HCT116 (cell line): Measurements from ENCODE around the gene MXRA7. TPM values are rescaled to one million over a fixed set of nuclear protein-coding genes. Genes with fewer than 3 reads are reported as not detected.

Experiments
- ATAC-seq: fragments of 200-7000 bp; cut with Tn5 transposase; 2 replicates; pipeline ENCODE4 v1.9.1; 2020; ENCODE audit warnings: mild to moderate bottlenecking, moderate library complexity
- BruUV-seq: library from RNA; stranded (reverse); fragments of 400-500 nt; replicated peaks from 2 replicates; lab custom pipeline; 2021; lab: Mats Ljungman, UMichigan
- CTCF ChIA-PET: fragments of 300-600 bp; sonication (Branson Sonifier 250); formaldehyde crosslinking; loops from one replicate; lab custom pipeline; 2021; ENCODE audit warnings: antibody characterized with exemption; lab: Charles Lee
- POLR2A ChIA-PET: fragments of 300-600, 350-600 bp; sonication (Branson Sonifier 250); formaldehyde crosslinking; loops from one replicate; lab custom pipeline; 2021; ENCODE audit warnings: antibody characterized with exemption; lab: Charles Lee
- RAD21 ChIA-PET, 2 experiments: fragments of 300-600 bp; sonication (Branson Sonifier 250); formaldehyde crosslinking; loops; one replicate each; lab custom pipeline; 2023; ENCODE audit warnings: low total read pairs in 2 of 2; ENCODE audit not compliant: uncharacterized antibody in 2 of 2, unreplicated experiment in 2 of 2, low non-redundant PET in 1 of 2; lab: Charles Lee
- DNase-seq: peaks from one replicate; pipeline ENCODE4 v3.0.0-alpha.2; 2010; ENCODE audit warnings: low read depth, low spot score
- H2AFZ ChIP-seq: fragments of 200-600 bp; shearing (Covaris generic), sonication (generic); 2 replicates; pipeline ENCODE4 v1.6.1; 2017; ENCODE audit warnings: low read depth, mixed run types, mixed read lengths, antibody characterized with exemption, low read length; ENCODE audit not compliant: poor library complexity, severe bottlenecking
- H3K27ac ChIP-seq: 2 replicates; pipeline ENCODE4 v1.5.1; 2012; ENCODE audit warnings: low read depth, low read length
- H3K27me3 ChIP-seq: fragments of 200-600 bp; sonication (generic); 2 replicates; pipeline ENCODE4 v1.6.1; 2016; ENCODE audit warnings: mixed run types, low read length, mixed read lengths; ENCODE audit not compliant: insufficient read depth
- H3K36me3 ChIP-seq, 2 experiments: fragments of 200-500 bp in 1 of 2; fragments of 200-600 bp in 1 of 2; sonication (Bioruptor generic) in 1 of 2; sonication (generic) in 1 of 2; 2 replicates each; pipeline versions ENCODE4 v1.5.1 to v1.6.1; 2014 to 2016; ENCODE audit warnings: low read length in 2 of 2, inconsistent platforms in 1 of 2, mixed read lengths in 1 of 2, mixed run types in 1 of 2; ENCODE audit not compliant: insufficient read depth in 2 of 2, control insufficient read depth in 1 of 2
- H3K4me1 ChIP-seq, 2 experiments: fragments of 200-600 bp in 1 of 2; sonication (generic) in 1 of 2; 2 replicates each; pipeline versions ENCODE4 v1.5.1 to v1.6.1; 2012 to 2017; ENCODE audit warnings: low read length in 2 of 2, inconsistent platforms in 1 of 2, mild to moderate bottlenecking in 1 of 2, mixed read lengths in 1 of 2, mixed run types in 1 of 2, moderate library complexity in 1 of 2; ENCODE audit not compliant: insufficient read depth in 2 of 2, control insufficient read depth in 1 of 2
- H3K4me2 ChIP-seq: fragments of 200-600 bp; sonication (generic); 2 replicates; pipeline ENCODE4 v1.6.1; 2017; ENCODE audit warnings: mixed run types, low read length, mixed read lengths
- H3K4me3 ChIP-seq, 2 experiments: fragments of 200-600 bp in 1 of 2; sonication (generic) in 1 of 2; replicated peaks in 1 of 2; 2 replicates each; pipeline ENCODE4 v1.5.1; 2011 to 2016; ENCODE audit warnings: low read length in 2 of 2, control low read depth in 1 of 2, low read depth in 1 of 2, mild to moderate bottlenecking in 1 of 2, mixed read lengths in 1 of 2, mixed run types in 1 of 2
- H3K79me2 ChIP-seq: fragments of 200-600 bp; sonication (generic); 2 replicates; pipeline ENCODE4 v1.6.1; 2017; ENCODE audit warnings: mild to moderate bottlenecking, mixed run types, low read length, moderate library complexity, mixed read lengths; ENCODE audit not compliant: insufficient read depth
- H3K9ac ChIP-seq: fragments of 200-600 bp; sonication (generic); 2 replicates; pipeline ENCODE4 v1.6.1; 2016; ENCODE audit warnings: low read length, mixed read lengths
- H3K9me2 ChIP-seq: fragments of 200-600 bp; sonication (generic), shearing (Covaris generic); 2 replicates; pipeline ENCODE4 v1.6.1; 2017; ENCODE audit warnings: mixed run types, mild to moderate bottlenecking, moderate library complexity; ENCODE audit not compliant: insufficient read depth
- H3K9me3 ChIP-seq, 2 experiments: fragments of 200-500 bp in 1 of 2; fragments of 200-600 bp in 1 of 2; sonication (Bioruptor generic) in 1 of 2; sonication (generic) in 1 of 2; 2 replicates each; pipeline ENCODE4 v1.6.1; 2014 to 2017; ENCODE audit warnings: low read length in 2 of 2, mixed read lengths in 2 of 2, inconsistent platforms in 1 of 2, low read depth in 1 of 2, mild to moderate bottlenecking in 1 of 2, mixed run types in 1 of 2, moderate library complexity in 1 of 2; ENCODE audit not compliant: control insufficient read depth in 1 of 2, insufficient read depth in 1 of 2
- H4K20me1 ChIP-seq: fragments of 200-600 bp; sonication (generic), shearing (Covaris generic); 2 replicates; pipeline ENCODE4 v1.6.1; 2017; ENCODE audit warnings: mixed run types, mild to moderate bottlenecking, moderate library complexity; ENCODE audit not compliant: insufficient read depth
- CEBPB ChIP-seq: IDR thresholded peaks from 2 replicates; pipeline ENCODE4 v1.6.1; 2012; ENCODE audit warnings: low read depth
- EGR1 ChIP-seq: IDR thresholded peaks from 2 replicates; pipeline ENCODE4 v1.6.1; 2012; ENCODE audit warnings: low read depth
- EZH2 ChIP-seq: fragments of 200-600 bp; sonication (generic); IDR thresholded peaks from 2 replicates; pipeline ENCODE4 v1.6.1; 2017; ENCODE audit warnings: antibody characterized with exemption, mixed run types
- EZH2phosphoT487 ChIP-seq: fragments of 200-600 bp; IDR thresholded peaks from 2 replicates; pipeline ENCODE4 v1.6.1; 2018; ENCODE audit warnings: antibody characterized with exemption, borderline replicate concordance
- FOSL1 ChIP-seq: IDR thresholded peaks from 2 replicates; pipeline ENCODE4 v1.6.1; 2012; ENCODE audit warnings: low read depth
- JUND ChIP-seq: IDR thresholded peaks from 2 replicates; pipeline ENCODE4 v1.6.1; 2012
- POLR2A ChIP-seq: IDR thresholded peaks from 2 replicates; pipeline ENCODE4 v1.7.0; 2011; ENCODE audit warnings: borderline replicate concordance; ENCODE audit not compliant: insufficient read depth, insufficient read length; ENCODE audit errors: extremely low read depth
- POLR2AphosphoS5 ChIP-seq: IDR thresholded peaks from 2 replicates; pipeline ENCODE4 v1.6.1; 2011; ENCODE audit warnings: mild to moderate bottlenecking, low read depth, low read length, moderate library complexity
- RAD21 ChIP-seq: IDR thresholded peaks from 2 replicates; pipeline ENCODE4 v1.6.1; 2012; ENCODE audit warnings: low read depth, mild to moderate bottlenecking
- SIN3A ChIP-seq: IDR thresholded peaks from 2 replicates; pipeline ENCODE4 v1.6.1; 2012; ENCODE audit warnings: low read depth
- SP1 ChIP-seq: IDR thresholded peaks from 2 replicates; pipeline ENCODE4 v1.6.1; 2012; ENCODE audit warnings: low read depth
- SRF ChIP-seq: IDR thresholded peaks from 2 replicates; pipeline ENCODE4 v1.6.1; 2012; ENCODE audit warnings: low read depth
- TCF7L2 ChIP-seq: IDR thresholded peaks from 2 replicates; pipeline ENCODE4 v1.7.0; 2011; ENCODE audit warnings: borderline replicate concordance, inconsistent platforms; ENCODE audit not compliant: insufficient read depth, insufficient read length; ENCODE audit errors: extremely low read depth
- YY1 ChIP-seq: IDR thresholded peaks from 2 replicates; pipeline ENCODE4 v1.6.1; 2011; ENCODE audit warnings: low read length, low read depth, moderate library complexity, mild to moderate bottlenecking; ENCODE audit not compliant: insufficient replicate concordance; ENCODE audit errors: extremely low read depth
- intact Hi-C: fragments of 100-400 bp; cut with micrococcal nuclease; formaldehyde crosslinking; loops from 2 replicates; pipeline ENCODE4 v1.10.0; 2022
- total RNA-seq: library from RNA; stranded (reverse); gene quantifications from one replicate; pipeline ENCODE4 v1.2.1, GENCODE V29; 2021; ENCODE audit not compliant: unreplicated experiment
- TF ChIP-seq, protein P1 (sequence below): IDR thresholded peaks from 2 replicates; pipeline ENCODE4 v1.6.1; 2012; ENCODE audit warnings: low read depth
- TF ChIP-seq, protein P2 (sequence below): IDR thresholded peaks from 2 replicates; pipeline ENCODE4 v1.6.1; 2012
- TF ChIP-seq, protein P3 (sequence below), 3 experiments: fragments of 200-600 bp in 1 of 3; sonication (generic) in 1 of 3; IDR thresholded peaks in 2 of 3; conservative IDR thresholded peaks in 1 of 3; 2 replicates each; pipeline ENCODE4 v1.5.1; 2012 to 2017; ENCODE audit warnings: low read depth in 2 of 3, low read length in 2 of 3, antibody characterized with exemption in 1 of 3, borderline replicate concordance in 1 of 3, control low read depth in 1 of 3, mild to moderate bottlenecking in 1 of 3, mixed read lengths in 1 of 3, mixed run types in 1 of 3, moderate library complexity in 1 of 3; ENCODE audit not compliant: insufficient read depth in 1 of 3

The MXRA7 gene
- total RNA-seq, 1 experiment from 2014 or later, result 57.1 TPM

- Histone ChIP-seq H3K79me2 (no peaks in the 10 kb centered on the region), H3K4me3 (no peak overlapping the region), H3K36me3 (no peaks in the 10 kb centered on the region), H3K27me3 (no peaks in the 10 kb centered on the region), H3K27ac (no peak overlapping the region), H4K20me1 (no peaks in the 10 kb centered on the region), H3K4me1 (peaks cover 7 to 13% of the 10 kb centered on the region in 2 experiments; a peak in 3 of 4 replicates), H2AFZ (no peak overlapping the region), H3K4me2 (no peak overlapping the region), H3K9ac (no peak overlapping the region), H3K9me2 (no peaks in the 10 kb centered on the region), H3K9me3 (no peaks in the 10 kb centered on the region)
- DNase-seq, result no peak
- CTCF ChIA-PET, result no interaction called here
- RAD21 ChIA-PET, result no interaction called here
- POLR2A ChIA-PET, result no interaction called here
- intact Hi-C loops, result no loop called here
- TF ChIP-seq POLR2A (no peak), EGR1 (no peak), EZH2 (no peak), JUND (no peak), RAD21 (no peak), SRF (no peak), FOSL1 (no peak), POLR2AphosphoS5 (no peak), EZH2phosphoT487 (no peak), TCF7L2 (no peak), CEBPB (no peak), YY1 (no peak), SP1 (no peak), SIN3A (no peak)
- TF ChIP-seq, protein P1, sequence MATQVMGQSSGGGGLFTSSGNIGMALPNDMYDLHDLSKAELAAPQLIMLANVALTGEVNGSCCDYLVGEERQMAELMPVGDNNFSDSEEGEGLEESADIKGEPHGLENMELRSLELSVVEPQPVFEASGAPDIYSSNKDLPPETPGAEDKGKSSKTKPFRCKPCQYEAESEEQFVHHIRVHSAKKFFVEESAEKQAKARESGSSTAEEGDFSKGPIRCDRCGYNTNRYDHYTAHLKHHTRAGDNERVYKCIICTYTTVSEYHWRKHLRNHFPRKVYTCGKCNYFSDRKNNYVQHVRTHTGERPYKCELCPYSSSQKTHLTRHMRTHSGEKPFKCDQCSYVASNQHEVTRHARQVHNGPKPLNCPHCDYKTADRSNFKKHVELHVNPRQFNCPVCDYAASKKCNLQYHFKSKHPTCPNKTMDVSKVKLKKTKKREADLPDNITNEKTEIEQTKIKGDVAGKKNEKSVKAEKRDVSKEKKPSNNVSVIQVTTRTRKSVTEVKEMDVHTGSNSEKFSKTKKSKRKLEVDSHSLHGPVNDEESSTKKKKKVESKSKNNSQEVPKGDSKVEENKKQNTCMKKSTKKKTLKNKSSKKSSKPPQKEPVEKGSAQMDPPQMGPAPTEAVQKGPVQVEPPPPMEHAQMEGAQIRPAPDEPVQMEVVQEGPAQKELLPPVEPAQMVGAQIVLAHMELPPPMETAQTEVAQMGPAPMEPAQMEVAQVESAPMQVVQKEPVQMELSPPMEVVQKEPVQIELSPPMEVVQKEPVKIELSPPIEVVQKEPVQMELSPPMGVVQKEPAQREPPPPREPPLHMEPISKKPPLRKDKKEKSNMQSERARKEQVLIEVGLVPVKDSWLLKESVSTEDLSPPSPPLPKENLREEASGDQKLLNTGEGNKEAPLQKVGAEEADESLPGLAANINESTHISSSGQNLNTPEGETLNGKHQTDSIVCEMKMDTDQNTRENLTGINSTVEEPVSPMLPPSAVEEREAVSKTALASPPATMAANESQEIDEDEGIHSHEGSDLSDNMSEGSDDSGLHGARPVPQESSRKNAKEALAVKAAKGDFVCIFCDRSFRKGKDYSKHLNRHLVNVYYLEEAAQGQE, result no peak
- TF ChIP-seq, protein P2, sequence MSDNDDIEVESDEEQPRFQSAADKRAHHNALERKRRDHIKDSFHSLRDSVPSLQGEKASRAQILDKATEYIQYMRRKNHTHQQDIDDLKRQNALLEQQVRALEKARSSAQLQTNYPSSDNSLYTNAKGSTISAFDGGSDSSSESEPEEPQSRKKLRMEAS, result no peak
- TF ChIP-seq, protein P3, sequence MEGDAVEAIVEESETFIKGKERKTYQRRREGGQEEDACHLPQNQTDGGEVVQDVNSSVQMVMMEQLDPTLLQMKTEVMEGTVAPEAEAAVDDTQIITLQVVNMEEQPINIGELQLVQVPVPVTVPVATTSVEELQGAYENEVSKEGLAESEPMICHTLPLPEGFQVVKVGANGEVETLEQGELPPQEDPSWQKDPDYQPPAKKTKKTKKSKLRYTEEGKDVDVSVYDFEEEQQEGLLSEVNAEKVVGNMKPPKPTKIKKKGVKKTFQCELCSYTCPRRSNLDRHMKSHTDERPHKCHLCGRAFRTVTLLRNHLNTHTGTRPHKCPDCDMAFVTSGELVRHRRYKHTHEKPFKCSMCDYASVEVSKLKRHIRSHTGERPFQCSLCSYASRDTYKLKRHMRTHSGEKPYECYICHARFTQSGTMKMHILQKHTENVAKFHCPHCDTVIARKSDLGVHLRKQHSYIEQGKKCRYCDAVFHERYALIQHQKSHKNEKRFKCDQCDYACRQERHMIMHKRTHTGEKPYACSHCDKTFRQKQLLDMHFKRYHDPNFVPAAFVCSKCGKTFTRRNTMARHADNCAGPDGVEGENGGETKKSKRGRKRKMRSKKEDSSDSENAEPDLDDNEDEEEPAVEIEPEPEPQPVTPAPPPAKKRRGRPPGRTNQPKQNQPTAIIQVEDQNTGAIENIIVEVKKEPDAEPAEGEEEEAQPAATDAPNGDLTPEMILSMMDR (IDR thresholded peaks at IDR 0.05 in 2 of 3, conservative IDR thresholded peaks at IDR 0.05 in 1 of 3; ENCODE audit: borderline replicate concordance in 1 of 3, insufficient read depth in 1 of 3, low read depth in 2 of 3, low read length in 2 of 3), result no peak
- TF ChIP-seq, all 23 proteins: peak for 0
- ATAC-seq, result no peak
- BruUV-seq, result no TSS peak
Measured at GRCh38 chr17:76645481-76645880, 65.3 kb downstream of the MXRA7 start.
